GM12892 (cell line): Measurements from ENCODE around the gene UGP2.

Source experiments
- POLR2AphosphoS5 ChIP-seq: IDR thresholded peaks from 2 replicates; pipeline ENCODE4 v1.6.1; 2011; ENCODE audit warnings: low read depth, low read length, control low read depth
- TAF1 ChIP-seq: IDR thresholded peaks from 2 replicates; pipeline ENCODE4 v1.6.1; 2011; ENCODE audit warnings: low read depth, mild to moderate bottlenecking, control low read depth, low read length, borderline replicate concordance

GRCh38 chr2:63863707-63864106, 22.0 kb downstream of the UGP2 start:
- TF ChIP-seq TAF1 (no peak), POLR2AphosphoS5 (no peak)
